Endothelial cell of umbilical vein (primary cell): Measurements from ENCODE around the gene ZNF281. TPM values are rescaled to one million over a fixed set of nuclear protein-coding genes. Genes with fewer than 3 reads are reported as not detected.

ENCODE experiments used
- BruUV-seq: library from RNA; stranded (reverse); fragments of 400-500 nt; replicated peaks from 2 replicates; lab custom pipeline; 2021; lab: Mats Ljungman, UMichigan
- CTCF ChIA-PET: fragments of 300-600, 350-600 bp; sonication (Branson Sonifier 250); formaldehyde crosslinking; loops from one replicate; lab custom pipeline; 2021; ENCODE audit warnings: antibody characterized with exemption, inconsistent platforms; lab: Charles Lee
- POLR2A ChIA-PET: fragments of 300-600, 350-600 bp; sonication (Branson Sonifier 250); formaldehyde crosslinking; loops from one replicate; lab custom pipeline; 2021; ENCODE audit warnings: antibody characterized with exemption, inconsistent platforms; lab: Charles Lee
- DNase-seq: peaks from one replicate; pipeline ENCODE4 v3.0.0-alpha.2; 2011; ENCODE audit warnings: low read depth, low spot score
- FAIRE-seq: peaks from 2 replicates; lab custom pipeline; 2011; peaks lifted over from hg19 to GRCh38; lab: Jason Lieb, UNC
- H2AFZ ChIP-seq: 2 replicates; pipeline ENCODE4 v1.6.0; 2012; ENCODE audit warnings: low read depth, low read length, control low read depth, inconsistent platforms
- H3K27ac ChIP-seq: 2 replicates; pipeline ENCODE4 v1.5.1; 2011; ENCODE audit warnings: low read depth, mild to moderate bottlenecking, control low read depth, low read length, moderate library complexity; ENCODE audit not compliant: insufficient read depth
- H3K27me3 ChIP-seq, 2 experiments: 2 replicates each; pipeline versions ENCODE4 v1.6.0 to v1.6.1; 2011; ENCODE audit warnings: low read length in 2 of 2, mixed read lengths in 1 of 2; ENCODE audit not compliant: control insufficient read depth in 2 of 2, insufficient read depth in 2 of 2
- H3K36me3 ChIP-seq, 2 experiments: 2 replicates in 1 of 2; 3 replicates in 1 of 2; pipeline ENCODE4 v1.5.1; 2011; ENCODE audit warnings: low read length in 2 of 2, mild to moderate bottlenecking in 1 of 2, moderate library complexity in 1 of 2; ENCODE audit not compliant: control insufficient read depth in 2 of 2, insufficient read depth in 2 of 2; ENCODE audit errors: extremely low read depth in 1 of 2
- H3K4me1 ChIP-seq: 3 replicates; pipeline ENCODE4 v1.5.1; 2011; ENCODE audit warnings: mild to moderate bottlenecking, low read length; ENCODE audit not compliant: control insufficient read depth, insufficient read depth; ENCODE audit errors: extremely low read depth
- H3K4me2 ChIP-seq: 2 replicates; pipeline ENCODE4 v1.6.1; 2011; ENCODE audit warnings: low read length, control low read depth, mixed read lengths; ENCODE audit not compliant: insufficient read depth
- H3K4me3 ChIP-seq, 3 experiments: fragments of 200-600 bp in 1 of 3; sonication (generic), shearing (Covaris generic) in 1 of 3; replicated peaks in 1 of 3; 2 replicates each; pipeline ENCODE4 v1.5.1; 2011 to 2016; ENCODE audit warnings: control low read depth in 3 of 3, low read length in 3 of 3, mild to moderate bottlenecking in 2 of 3, inconsistent platforms in 1 of 3, low read depth in 1 of 3, moderate library complexity in 1 of 3; ENCODE audit not compliant: insufficient read depth in 1 of 3
- H3K79me2 ChIP-seq: 2 replicates; pipeline ENCODE4 v1.6.0; 2012; ENCODE audit warnings: low read length, inconsistent platforms; ENCODE audit not compliant: control insufficient read depth, insufficient read depth
- H3K9ac ChIP-seq: replicated peaks from 2 replicates; pipeline ENCODE3; 2011; ENCODE audit warnings: low read length, control low read depth; ENCODE audit not compliant: insufficient read depth; ENCODE audit errors: extremely low read depth
- H3K9me1 ChIP-seq: replicated peaks from 3 replicates; pipeline ENCODE4 v1.6.0; 2011; ENCODE audit warnings: mild to moderate bottlenecking, low read length; ENCODE audit not compliant: control insufficient read depth, insufficient read depth; ENCODE audit errors: extremely low read depth
- H3K9me3 ChIP-seq: replicated peaks from 2 replicates; pipeline ENCODE4 v1.5.1; 2012; ENCODE audit warnings: low read length, inconsistent platforms; ENCODE audit not compliant: control insufficient read depth, insufficient read depth
- H4K20me1 ChIP-seq: replicated peaks from 2 replicates; pipeline ENCODE3; 2011; ENCODE audit warnings: mild to moderate bottlenecking, low read length; ENCODE audit not compliant: control insufficient read depth, insufficient read depth; ENCODE audit errors: extremely low read depth
- CTCF ChIP-seq, 2 donors: IDR thresholded peaks; 1 replicate in 1 of 2; 2 replicates in 1 of 2; pipeline ENCODE4 v1.5.1; 2011; ENCODE audit warnings: low read length in 2 of 2, mild to moderate bottlenecking in 2 of 2, moderate library complexity in 2 of 2, control low read depth in 1 of 2, inconsistent platforms in 1 of 2, low read depth in 1 of 2; ENCODE audit not compliant: insufficient read depth in 1 of 2; ENCODE audit errors: extremely low read depth in 1 of 2
- EZH2 ChIP-seq: IDR thresholded peaks from 2 replicates; pipeline ENCODE4 v1.6.1; 2012; ENCODE audit warnings: borderline replicate concordance, low read depth, mild to moderate bottlenecking, moderate library complexity, low read length, inconsistent platforms; ENCODE audit not compliant: severe bottlenecking
- FOS ChIP-seq: IDR thresholded peaks from 2 replicates; pipeline ENCODE4 v1.6.1; 2011; ENCODE audit warnings: mild to moderate bottlenecking, low read length, moderate library complexity, borderline replicate concordance; ENCODE audit not compliant: insufficient read depth
- GATA2 ChIP-seq: IDR thresholded peaks from 2 replicates; pipeline ENCODE4 v1.7.0; 2011; ENCODE audit warnings: low read depth, mild to moderate bottlenecking, moderate library complexity, mixed read lengths, low read length; ENCODE audit not compliant: insufficient read length, insufficient read depth
- JUN ChIP-seq: IDR thresholded peaks from 2 replicates; pipeline ENCODE4 v1.6.1; 2011; ENCODE audit warnings: borderline replicate concordance, low read depth; ENCODE audit not compliant: insufficient read length, insufficient read depth
- MAX ChIP-seq: IDR thresholded peaks from 2 replicates; pipeline ENCODE4 v1.6.1; 2011; ENCODE audit not compliant: insufficient read depth, insufficient read length
- MYC ChIP-seq: IDR thresholded peaks from one replicate; pipeline ENCODE4 v1.6.1; 2011; ENCODE audit warnings: mild to moderate bottlenecking, low read depth, low read length
- POLR2A ChIP-seq: IDR thresholded peaks from 2 replicates; pipeline ENCODE4 v1.6.1; 2012; ENCODE audit warnings: low read depth, mild to moderate bottlenecking, control low read depth, low read length
- POLR2AphosphoS5 ChIP-seq: IDR thresholded peaks from 2 replicates; pipeline ENCODE4 v1.6.1; 2012; ENCODE audit warnings: low read depth, mild to moderate bottlenecking, control low read depth, low read length, moderate library complexity; ENCODE audit not compliant: insufficient read depth
- dilution Hi-C: fragments of 300-500 bp; cut with MboI; formaldehyde crosslinking; loops from one replicate; pipeline ENCODE4 v1.15.0; 2019; ENCODE audit warnings: low sequenced_read_pairs; ENCODE audit not compliant: extremely low pct_ligation_motif_present
- intact Hi-C: fragments of 100-400 bp; cut with micrococcal nuclease; formaldehyde crosslinking; loops from one replicate; pipeline ENCODE4 v1.10.0; 2022
- polyA plus RNA-seq, 4 experiments: library from polyadenylated mRNA; depleted of rRNA in 3 of 4; stranded (reverse) in 3 of 4; unstranded in 1 of 4; fragments of >200 nt; gene quantifications; 2 replicates each; pipeline versions ENCODE4 v1.2.1 to v1.2.3, GENCODE V29; 2011 to 2012; ENCODE audit warnings: missing spikeins in 1 of 4
- total RNA-seq: library from RNA; stranded (reverse); gene quantifications from 2 replicates; pipeline ENCODE4 v1.2.3, GENCODE V29; 2021

The ZNF281 gene
- total and polyA plus RNA-seq, 2 donors (not counting 3 experiments of a cell fraction or from before 2014, with no cell fraction given): 5.2 to 22.3 TPM

GRCh38 chr1:200399860-200400259 is 10.0 kb downstream of the ZNF281 start:
- POLR2A ChIA-PET: no interaction called here
- Histone ChIP-seq H4K20me1 (peaks cover 11% of the 10 kb centered on the region), H3K27ac (no peak overlapping the region), H2AFZ (no peak overlapping the region), H3K9me3 (no peaks in the 10 kb centered on the region), H3K79me2 (peaks cover 17% of the 10 kb centered on the region), H3K9ac (no peak overlapping the region), H3K36me3 (peaks cover 0 to 2% of the 10 kb centered on the region in 2 experiments), H3K27me3 (no peaks in the 10 kb centered on the region), H3K4me3 (no peak overlapping the region), H3K4me1 (peaks cover 2% of the 10 kb centered on the region), H3K4me2 (no peak overlapping the region), H3K9me1 (no peaks in the 10 kb centered on the region)
- no peak for TF ChIP-seq JUN
- no peak for TF ChIP-seq POLR2A
- TF ChIP-seq MYC: no peak
- TF ChIP-seq GATA2: no peak
- no peak for TF ChIP-seq CTCF (IDR thresholded peaks at IDR 0.05; ENCODE audit: extremely low read depth in 1 of 2, insufficient read depth in 1 of 2, low read depth in 1 of 2, low read length in 2 of 2)
- TF ChIP-seq FOS: no peak
- no peak for TF ChIP-seq MAX
- TF ChIP-seq EZH2: no peak
- TF ChIP-seq POLR2AphosphoS5: no peak
- intact Hi-C loops: no loop called here
- dilution Hi-C loops: no loop called here
- DNase-seq (no peak), FAIRE-seq (no peak)
- no TSS peak for BruUV-seq
- CTCF ChIA-PET: interaction anchor here (1.1 kb wide), 2 partner anchors 8 to 60 kb away, joined by 3 read pairs; no protein-coding TSS in a partner anchor
